ENCODE measurements around the gene ZRSR2. TPM values are rescaled to one million over a fixed set of nuclear protein-coding genes. Genes with fewer than 3 reads are reported as not detected.
A peak's percentile ranks its signal among the peaks of the same experiment; 100 is the strongest.

Gene ZRSR2
- total and polyA plus RNA-seq, 9 of the 15 experiments (the other 6 are each of a cell fraction or from before 2014, with no cell fraction given) = 3.5 to 19.5 (median 8.6) TPM

GRCh38 chrX:15789979-15790768 lies at the start of gene ZRSR2 (continued):
- TF ChIP-seq ZKSCAN1 (IDR thresholded peaks at IDR 0.05; ENCODE audit: low read depth, low read length) (no peak), ZNF280B (CRISPR knock-in tag; IDR thresholded peaks at IDR 0.05) (no peak), SETDB1 (IDR thresholded peaks at IDR 0.05; ENCODE audit: low read length) (no peak), ZFPM2 (CRISPR knock-in tag; IDR thresholded peaks at IDR 0.05) (no peak), FOXM1 (IDR thresholded peaks at IDR 0.05; ENCODE audit: low read depth) (no peak), FOXM1 (CRISPR knock-in tag; IDR thresholded peaks at IDR 0.05; ENCODE audit: low read depth) (no peak), TGIF2 (CRISPR knock-in tag; IDR thresholded peaks at IDR 0.05) (no peak), KLF6 (CRISPR knock-in tag; IDR thresholded peaks at IDR 0.05; ENCODE audit: borderline replicate concordance) (no peak), HOMEZ (CRISPR knock-in tag; IDR thresholded peaks at IDR 0.05) (no peak), CTBP1 (IDR thresholded peaks at IDR 0.05; ENCODE audit: borderline replicate concordance) (peak; percentile 96), ZNF316 (IDR thresholded peaks at IDR 0.05) (0 out of 2 replicates have a peak, but pooled peaks have one; percentile 26), ZNF197 (CRISPR knock-in tag; IDR thresholded peaks at IDR 0.05; ENCODE audit: low read depth) (no peak), PHF21A (IDR thresholded peaks at IDR 0.05; ENCODE audit: borderline replicate concordance, low read depth) (no peak), ZNF764 (CRISPR knock-in tag; IDR thresholded peaks at IDR 0.05; ENCODE audit: low read depth) (no peak), ZNF431 (CRISPR knock-in tag; IDR thresholded peaks at IDR 0.05) (0 out of 2 replicates have a peak, but pooled peaks have one; percentile 25), RBM15 (IDR thresholded peaks at IDR 0.05; ENCODE audit: insufficient read depth, low read length) (no peak), NR1H2 (CRISPR knock-in tag; IDR thresholded peaks at IDR 0.05) (no peak), HSF4 (CRISPR knock-in tag; IDR thresholded peaks at IDR 0.05; ENCODE audit: borderline replicate concordance) (no peak), SIN3B (IDR thresholded peaks at IDR 0.05; ENCODE audit: low read depth) (peak; percentile 58; the same call in 1 of the 2 replicates), CEBPB (tag; IDR thresholded peaks at IDR 0.05) (no peak), TBP (optimal IDR thresholded peaks at IDR 0.05; ENCODE audit: low read depth, low read length) (peak; percentile 34), TCF15 (CRISPR knock-in tag; IDR thresholded peaks at IDR 0.05) (no peak)
- TF ChIP-seq, protein P1, sequence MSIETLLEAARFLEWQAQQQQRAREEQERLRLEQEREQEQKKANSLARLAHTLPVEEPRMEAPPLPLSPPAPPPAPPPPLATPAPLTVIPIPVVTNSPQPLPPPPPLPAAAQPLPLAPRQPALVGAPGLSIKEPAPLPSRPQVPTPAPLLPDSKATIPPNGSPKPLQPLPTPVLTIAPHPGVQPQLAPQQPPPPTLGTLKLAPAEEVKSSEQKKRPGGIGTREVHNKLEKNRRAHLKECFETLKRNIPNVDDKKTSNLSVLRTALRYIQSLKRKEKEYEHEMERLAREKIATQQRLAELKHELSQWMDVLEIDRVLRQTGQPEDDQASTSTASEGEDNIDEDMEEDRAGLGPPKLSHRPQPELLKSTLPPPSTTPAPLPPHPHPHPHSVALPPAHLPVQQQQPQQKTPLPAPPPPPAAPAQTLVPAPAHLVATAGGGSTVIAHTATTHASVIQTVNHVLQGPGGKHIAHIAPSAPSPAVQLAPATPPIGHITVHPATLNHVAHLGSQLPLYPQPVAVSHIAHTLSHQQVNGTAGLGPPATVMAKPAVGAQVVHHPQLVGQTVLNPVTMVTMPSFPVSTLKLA (conservative IDR thresholded peaks at IDR 0.05) = peak; percentile 36 to 68; a peak in 3 of 4 replicates
